ENCODE data around the gene COPZ2. TPM values are rescaled to one million over a fixed set of nuclear protein-coding genes. Genes with fewer than 3 reads are reported as not detected.
A peak's percentile ranks its signal among the peaks of the same experiment; 100 is the strongest.

Gene COPZ2
- total and polyA plus RNA-seq, 9 of the 15 experiments (the other 6 are each of a cell fraction or from before 2014, with no cell fraction given) = 0.22 to 0.49 TPM; not detected in 7

DNA sequence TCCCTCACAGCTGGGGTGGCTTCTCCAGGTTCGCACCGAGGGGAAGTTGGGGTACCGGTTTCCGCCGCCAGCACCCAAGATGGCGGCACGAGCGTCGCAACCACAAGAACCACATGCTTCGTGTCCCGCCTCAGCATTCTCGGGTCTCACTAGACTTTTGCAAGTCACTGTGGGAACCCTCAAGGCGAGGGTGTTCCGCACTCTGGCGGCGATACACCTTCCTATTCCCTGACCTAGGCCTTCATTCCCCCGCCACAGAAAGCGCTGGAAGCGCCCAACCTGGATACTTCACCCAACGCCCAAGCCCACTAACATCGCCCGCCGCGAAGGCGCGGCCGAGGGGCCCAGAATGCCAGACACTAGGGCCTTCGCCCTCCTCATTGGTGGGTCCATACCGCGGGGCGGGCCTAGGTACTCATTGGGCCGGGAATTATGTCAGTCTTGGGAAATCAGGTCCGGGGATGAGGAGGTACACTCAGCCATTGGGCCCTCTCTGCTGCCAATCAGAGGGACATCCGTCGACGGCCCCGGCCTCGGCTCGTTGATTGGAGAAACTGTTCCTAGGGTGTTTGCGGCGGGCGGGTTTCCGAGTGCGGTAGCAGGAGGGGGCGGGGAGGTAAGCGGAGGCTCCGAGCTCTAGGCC is 10.3 kb upstream of the COPZ2 start, which contains the start of gene NFE2L1 (continued):
- TF ChIP-seq, protein P1, sequence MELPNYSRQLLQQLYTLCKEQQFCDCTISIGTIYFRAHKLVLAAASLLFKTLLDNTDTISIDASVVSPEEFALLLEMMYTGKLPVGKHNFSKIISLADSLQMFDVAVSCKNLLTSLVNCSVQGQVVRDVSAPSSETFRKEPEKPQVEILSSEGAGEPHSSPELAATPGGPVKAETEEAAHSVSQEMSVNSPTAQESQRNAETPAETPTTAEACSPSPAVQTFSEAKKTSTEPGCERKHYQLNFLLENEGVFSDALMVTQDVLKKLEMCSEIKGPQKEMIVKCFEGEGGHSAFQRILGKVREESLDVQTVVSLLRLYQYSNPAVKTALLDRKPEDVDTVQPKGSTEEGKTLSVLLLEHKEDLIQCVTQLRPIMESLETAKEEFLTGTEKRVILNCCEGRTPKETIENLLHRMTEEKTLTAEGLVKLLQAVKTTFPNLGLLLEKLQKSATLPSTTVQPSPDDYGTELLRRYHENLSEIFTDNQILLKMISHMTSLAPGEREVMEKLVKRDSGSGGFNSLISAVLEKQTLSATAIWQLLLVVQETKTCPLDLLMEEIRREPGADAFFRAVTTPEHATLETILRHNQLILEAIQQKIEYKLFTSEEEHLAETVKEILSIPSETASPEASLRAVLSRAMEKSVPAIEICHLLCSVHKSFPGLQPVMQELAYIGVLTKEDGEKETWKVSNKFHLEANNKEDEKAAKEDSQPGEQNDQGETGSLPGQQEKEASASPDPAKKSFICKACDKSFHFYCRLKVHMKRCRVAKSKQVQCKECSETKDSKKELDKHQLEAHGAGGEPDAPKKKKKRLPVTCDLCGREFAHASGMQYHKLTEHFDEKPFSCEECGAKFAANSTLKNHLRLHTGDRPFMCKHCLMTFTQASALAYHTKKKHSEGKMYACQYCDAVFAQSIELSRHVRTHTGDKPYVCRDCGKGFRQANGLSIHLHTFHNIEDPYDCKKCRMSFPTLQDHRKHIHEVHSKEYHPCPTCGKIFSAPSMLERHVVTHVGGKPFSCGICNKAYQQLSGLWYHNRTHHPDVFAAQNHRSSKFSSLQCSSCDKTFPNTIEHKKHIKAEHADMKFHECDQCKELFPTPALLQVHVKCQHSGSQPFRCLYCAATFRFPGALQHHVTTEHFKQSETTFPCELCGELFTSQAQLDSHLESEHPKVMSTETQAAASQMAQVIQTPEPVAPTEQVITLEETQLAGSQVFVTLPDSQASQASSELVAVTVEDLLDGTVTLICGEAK (IDR thresholded peaks at IDR 0.05) = peak; percentile 91
- TF ChIP-seq, protein P1 (CRISPR knock-in tag; IDR thresholded peaks at IDR 0.05) = no peak
- peak; percentile 88 for TF ChIP-seq ZBTB1 (CRISPR knock-in tag; IDR thresholded peaks at IDR 0.05; ENCODE audit: borderline replicate concordance, low read depth)
- TF ChIP-seq, protein P2, sequence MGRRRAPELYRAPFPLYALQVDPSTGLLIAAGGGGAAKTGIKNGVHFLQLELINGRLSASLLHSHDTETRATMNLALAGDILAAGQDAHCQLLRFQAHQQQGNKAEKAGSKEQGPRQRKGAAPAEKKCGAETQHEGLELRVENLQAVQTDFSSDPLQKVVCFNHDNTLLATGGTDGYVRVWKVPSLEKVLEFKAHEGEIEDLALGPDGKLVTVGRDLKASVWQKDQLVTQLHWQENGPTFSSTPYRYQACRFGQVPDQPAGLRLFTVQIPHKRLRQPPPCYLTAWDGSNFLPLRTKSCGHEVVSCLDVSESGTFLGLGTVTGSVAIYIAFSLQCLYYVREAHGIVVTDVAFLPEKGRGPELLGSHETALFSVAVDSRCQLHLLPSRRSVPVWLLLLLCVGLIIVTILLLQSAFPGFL (CRISPR knock-in tag; IDR thresholded peaks at IDR 0.05) = no peak
- peak; percentile 80; the same call in 1 of the 2 replicates for TF ChIP-seq EHMT2 (IDR thresholded peaks at IDR 0.05)

Data from K562 (cell line).